GM19397 (cell line): ENCODE measurements around the gene EIF3L.

Experiments
- ATAC-seq: cut with Tn5 transposase; IDR thresholded peaks from one replicate; pipeline ENCODE4 v1.9.1; 2021; ENCODE audit warnings: mild to moderate bottlenecking, moderate library complexity; ENCODE audit not compliant: unreplicated experiment

The EIF3L gene

GRCh38 chr22:37816543-37817180, 32.6 kb upstream of the EIF3L start:
- no peak for ATAC-seq

- ATAC-seq, result no peak
Measured at GRCh38 chr22:37817705-37818408, 31.4 kb upstream of the EIF3L start.

GRCh38 chr22:37818409-37819104, 30.7 kb upstream of the EIF3L start:
- ATAC-seq, result no peak

- ATAC-seq, result no peak
Measured at GRCh38 chr22:37819105-37819433, 30.1 kb upstream of the EIF3L start.

GRCh38 chr22:37820350-37820749, 28.9 kb upstream of the EIF3L start:
- ATAC-seq, result no peak

- ATAC-seq, result no peak
Measured at GRCh38 chr22:37822079-37822833, 27.0 kb upstream of the EIF3L start.

GRCh38 chr22:37823134-37823985, 25.9 kb upstream of the EIF3L start, which contains the start of gene GALR3:
TSS of gene GALR3 (plus strand) at chr22:37823382. CDS start at chr22:37823407, 25 bp downstream.
- no peak for ATAC-seq

- no peak for ATAC-seq
Measured at GRCh38 chr22:37824674-37825641, 24.3 kb upstream of the EIF3L start.

GRCh38 chr22:37827056-37827455, 22.2 kb upstream of the EIF3L start:
- ATAC-seq, result no peak

GRCh38 chr22:37830093-37830842, 19.0 kb upstream of the EIF3L start:
- ATAC-seq, result no peak

- ATAC-seq, result no peak
Measured at GRCh38 chr22:37831472-37831871, 17.7 kb upstream of the EIF3L start.

- no peak for ATAC-seq
Measured at GRCh38 chr22:37832022-37832857, 17.0 kb upstream of the EIF3L start.

GRCh38 chr22:37842015-37842793, 7.0 kb upstream of the EIF3L start:
- ATAC-seq, result no peak

- ATAC-seq, result peak; percentile 51
Measured at GRCh38 chr22:37843741-37844089, 5.5 kb upstream of the EIF3L start.

GRCh38 chr22:37844904-37845329, 4.3 kb upstream of the EIF3L start:
- ATAC-seq, result no peak

- no peak for ATAC-seq
Measured at GRCh38 chr22:37846433-37846832, 2.8 kb upstream of the EIF3L start.

GRCh38 chr22:37848587-37849088, 581 bp upstream of the EIF3L start:
- no peak for ATAC-seq
